Liver (tissue), 3 donors: ENCODE results near the gene CSNK1E.
A peak's percentile ranks its signal among the peaks of the same experiment; 100 is the strongest.

Source experiments
- FOXA1 ChIP-seq: IDR thresholded peaks from 2 replicates; pipeline ENCODE4 v1.6.1; 2016; ENCODE audit warnings: antibody characterized with exemption
- JUND ChIP-seq, 2 donors: IDR thresholded peaks; 2 replicates each; pipeline ENCODE4 v1.6.1; 2016; ENCODE audit warnings: antibody characterized with exemption in 2 of 2
- RAD21 ChIP-seq, 2 donors: IDR thresholded peaks; 2 replicates each; pipeline ENCODE4 v1.6.1; 2016; ENCODE audit warnings: antibody characterized with exemption in 2 of 2, mild to moderate bottlenecking in 2 of 2
- RXRA ChIP-seq, 2 donors: IDR thresholded peaks; 2 replicates each; pipeline ENCODE4 v1.6.1; 2017 to 2018; ENCODE audit warnings: antibody characterized with exemption in 2 of 2, mild to moderate bottlenecking in 1 of 2
- SP1 ChIP-seq: IDR thresholded peaks from 2 replicates; pipeline ENCODE4 v1.6.1; 2018; ENCODE audit warnings: antibody characterized with exemption, mild to moderate bottlenecking
- TAF1 ChIP-seq: conservative IDR thresholded peaks from 2 replicates; pipeline ENCODE4 v1.6.1; 2016; ENCODE audit warnings: antibody characterized with exemption, mild to moderate bottlenecking
- YY1 ChIP-seq: IDR thresholded peaks from 2 replicates; pipeline ENCODE4 v1.6.1; 2016; ENCODE audit warnings: antibody characterized with exemption, mild to moderate bottlenecking
- TF ChIP-seq, protein P1 (sequence below): fragments of 150-350 bp; IDR thresholded peaks from 2 replicates; pipeline ENCODE4 v1.5.1; 2017; ENCODE audit warnings: improper control_type of control experiment, low read depth, low read length; ENCODE audit not compliant: missing input control
- TF ChIP-seq, protein P2 (sequence below): IDR thresholded peaks from 2 replicates; pipeline ENCODE4 v1.6.1; 2016; ENCODE audit warnings: antibody characterized with exemption, mild to moderate bottlenecking
- TF ChIP-seq, protein P3 (sequence below): IDR thresholded peaks from 2 replicates; pipeline ENCODE4 v1.6.1; 2016; ENCODE audit warnings: antibody characterized with exemption
- TF ChIP-seq, protein P4 (sequence below): IDR thresholded peaks from 2 replicates; pipeline ENCODE4 v1.6.1; 2016; ENCODE audit warnings: antibody characterized with exemption
- donor health status: healthy.
- donor health status: healthy.

DNA sequence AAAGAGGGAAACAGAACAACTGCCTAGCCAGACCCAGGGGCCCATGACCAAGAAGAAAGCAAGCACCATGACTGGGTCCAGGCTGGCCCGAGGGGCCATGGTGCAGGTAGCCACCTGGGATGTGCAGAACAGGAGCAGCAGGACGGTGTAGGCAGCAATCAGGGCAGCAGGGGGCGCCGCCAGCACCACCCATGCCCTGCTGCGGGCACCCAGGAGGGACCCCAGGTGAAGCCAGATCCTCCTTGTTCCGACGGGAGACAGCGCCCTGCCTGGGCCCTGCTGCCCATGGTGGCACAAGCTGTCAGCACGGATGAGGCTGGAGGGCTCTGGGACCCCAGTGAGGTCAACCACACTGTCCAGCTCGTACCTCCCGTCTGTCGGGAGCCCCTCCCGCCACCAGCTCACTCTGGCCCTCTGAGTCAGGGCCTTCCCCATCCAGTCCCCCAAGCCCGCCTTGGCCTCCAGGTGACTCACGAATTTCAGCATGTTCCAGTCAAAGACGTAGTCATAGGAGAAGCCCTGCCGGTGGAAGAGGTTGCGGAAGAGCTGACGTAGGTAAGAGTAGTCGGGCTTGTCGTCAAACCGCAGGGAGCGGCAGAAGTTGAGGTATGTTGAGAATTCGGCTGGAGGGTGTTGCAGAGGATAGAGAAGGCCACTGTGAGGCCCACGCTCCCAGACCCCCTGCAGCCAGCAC is 18.8 kb downstream of the CSNK1E start:
- TF ChIP-seq, protein P1, sequence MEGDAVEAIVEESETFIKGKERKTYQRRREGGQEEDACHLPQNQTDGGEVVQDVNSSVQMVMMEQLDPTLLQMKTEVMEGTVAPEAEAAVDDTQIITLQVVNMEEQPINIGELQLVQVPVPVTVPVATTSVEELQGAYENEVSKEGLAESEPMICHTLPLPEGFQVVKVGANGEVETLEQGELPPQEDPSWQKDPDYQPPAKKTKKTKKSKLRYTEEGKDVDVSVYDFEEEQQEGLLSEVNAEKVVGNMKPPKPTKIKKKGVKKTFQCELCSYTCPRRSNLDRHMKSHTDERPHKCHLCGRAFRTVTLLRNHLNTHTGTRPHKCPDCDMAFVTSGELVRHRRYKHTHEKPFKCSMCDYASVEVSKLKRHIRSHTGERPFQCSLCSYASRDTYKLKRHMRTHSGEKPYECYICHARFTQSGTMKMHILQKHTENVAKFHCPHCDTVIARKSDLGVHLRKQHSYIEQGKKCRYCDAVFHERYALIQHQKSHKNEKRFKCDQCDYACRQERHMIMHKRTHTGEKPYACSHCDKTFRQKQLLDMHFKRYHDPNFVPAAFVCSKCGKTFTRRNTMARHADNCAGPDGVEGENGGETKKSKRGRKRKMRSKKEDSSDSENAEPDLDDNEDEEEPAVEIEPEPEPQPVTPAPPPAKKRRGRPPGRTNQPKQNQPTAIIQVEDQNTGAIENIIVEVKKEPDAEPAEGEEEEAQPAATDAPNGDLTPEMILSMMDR: no peak
- TF ChIP-seq, protein P2, sequence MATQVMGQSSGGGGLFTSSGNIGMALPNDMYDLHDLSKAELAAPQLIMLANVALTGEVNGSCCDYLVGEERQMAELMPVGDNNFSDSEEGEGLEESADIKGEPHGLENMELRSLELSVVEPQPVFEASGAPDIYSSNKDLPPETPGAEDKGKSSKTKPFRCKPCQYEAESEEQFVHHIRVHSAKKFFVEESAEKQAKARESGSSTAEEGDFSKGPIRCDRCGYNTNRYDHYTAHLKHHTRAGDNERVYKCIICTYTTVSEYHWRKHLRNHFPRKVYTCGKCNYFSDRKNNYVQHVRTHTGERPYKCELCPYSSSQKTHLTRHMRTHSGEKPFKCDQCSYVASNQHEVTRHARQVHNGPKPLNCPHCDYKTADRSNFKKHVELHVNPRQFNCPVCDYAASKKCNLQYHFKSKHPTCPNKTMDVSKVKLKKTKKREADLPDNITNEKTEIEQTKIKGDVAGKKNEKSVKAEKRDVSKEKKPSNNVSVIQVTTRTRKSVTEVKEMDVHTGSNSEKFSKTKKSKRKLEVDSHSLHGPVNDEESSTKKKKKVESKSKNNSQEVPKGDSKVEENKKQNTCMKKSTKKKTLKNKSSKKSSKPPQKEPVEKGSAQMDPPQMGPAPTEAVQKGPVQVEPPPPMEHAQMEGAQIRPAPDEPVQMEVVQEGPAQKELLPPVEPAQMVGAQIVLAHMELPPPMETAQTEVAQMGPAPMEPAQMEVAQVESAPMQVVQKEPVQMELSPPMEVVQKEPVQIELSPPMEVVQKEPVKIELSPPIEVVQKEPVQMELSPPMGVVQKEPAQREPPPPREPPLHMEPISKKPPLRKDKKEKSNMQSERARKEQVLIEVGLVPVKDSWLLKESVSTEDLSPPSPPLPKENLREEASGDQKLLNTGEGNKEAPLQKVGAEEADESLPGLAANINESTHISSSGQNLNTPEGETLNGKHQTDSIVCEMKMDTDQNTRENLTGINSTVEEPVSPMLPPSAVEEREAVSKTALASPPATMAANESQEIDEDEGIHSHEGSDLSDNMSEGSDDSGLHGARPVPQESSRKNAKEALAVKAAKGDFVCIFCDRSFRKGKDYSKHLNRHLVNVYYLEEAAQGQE: no peak
- TF ChIP-seq YY1 (no peak), TAF1 (no peak), RXRA (IDR thresholded peaks at IDR 0.05) (no peak), RAD21 (IDR thresholded peaks at IDR 0.05) (peak in 1 of 2 donors; percentile 62), SP1 (no peak), JUND (IDR thresholded peaks at IDR 0.05) (no peak), FOXA1 (no peak)
- TF ChIP-seq, protein P3, sequence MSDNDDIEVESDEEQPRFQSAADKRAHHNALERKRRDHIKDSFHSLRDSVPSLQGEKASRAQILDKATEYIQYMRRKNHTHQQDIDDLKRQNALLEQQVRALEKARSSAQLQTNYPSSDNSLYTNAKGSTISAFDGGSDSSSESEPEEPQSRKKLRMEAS: no peak
- TF ChIP-seq, protein P4, sequence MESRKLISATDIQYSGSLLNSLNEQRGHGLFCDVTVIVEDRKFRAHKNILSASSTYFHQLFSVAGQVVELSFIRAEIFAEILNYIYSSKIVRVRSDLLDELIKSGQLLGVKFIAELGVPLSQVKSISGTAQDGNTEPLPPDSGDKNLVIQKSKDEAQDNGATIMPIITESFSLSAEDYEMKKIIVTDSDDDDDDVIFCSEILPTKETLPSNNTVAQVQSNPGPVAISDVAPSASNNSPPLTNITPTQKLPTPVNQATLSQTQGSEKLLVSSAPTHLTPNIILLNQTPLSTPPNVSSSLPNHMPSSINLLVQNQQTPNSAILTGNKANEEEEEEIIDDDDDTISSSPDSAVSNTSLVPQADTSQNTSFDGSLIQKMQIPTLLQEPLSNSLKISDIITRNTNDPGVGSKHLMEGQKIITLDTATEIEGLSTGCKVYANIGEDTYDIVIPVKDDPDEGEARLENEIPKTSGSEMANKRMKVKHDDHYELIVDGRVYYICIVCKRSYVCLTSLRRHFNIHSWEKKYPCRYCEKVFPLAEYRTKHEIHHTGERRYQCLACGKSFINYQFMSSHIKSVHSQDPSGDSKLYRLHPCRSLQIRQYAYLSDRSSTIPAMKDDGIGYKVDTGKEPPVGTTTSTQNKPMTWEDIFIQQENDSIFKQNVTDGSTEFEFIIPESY: no peak
